GM12878 (cell line): ENCODE data around the gene GPC2. TPM values are rescaled to one million over a fixed set of nuclear protein-coding genes. Genes with fewer than 3 reads are reported as not detected.
"Not testable (repeated sequence)": the region's sequence is repeated elsewhere in the genome, so short reads cannot be mapped to it uniquely, and the experiment has no call there.

ENCODE experiments used
- ATAC-seq: fragments of 200-7000 bp; cut with Tn5 transposase; 3 replicates; pipeline ENCODE4 v1.9.1; 2020; ENCODE audit warnings: mild to moderate bottlenecking, moderate library complexity
- BruUV-seq: library from RNA; stranded (reverse); fragments of 400-500 nt; replicated peaks from 2 replicates; lab custom pipeline; 2021; lab: Mats Ljungman, UMichigan
- CTCF ChIA-PET: fragments of 300-600 bp; sonication (Branson Sonifier 250); formaldehyde crosslinking; extraction: SDS; loops from one replicate; lab custom pipeline; 2021; ENCODE audit warnings: inconsistent platforms; lab: Yijun Ruan, JAX
- POLR2A ChIA-PET: fragments of 350-600 bp; formaldehyde crosslinking; extraction: SDS; loops from one replicate; lab custom pipeline; 2021; ENCODE audit warnings: inconsistent platforms; lab: Charles Lee
- RAD21 ChIA-PET: fragments of 300-600 bp; sonication (Branson Sonifier 250); formaldehyde crosslinking; loops from one replicate; lab custom pipeline; 2023; ENCODE audit warnings: antibody characterized with exemption; ENCODE audit not compliant: unreplicated experiment; lab: Charles Lee
- SMC1A ChIA-PET: fragments of 300-600 bp; sonication (Branson Sonifier 250); formaldehyde crosslinking; loops from one replicate; lab custom pipeline; 2023; ENCODE audit not compliant: unreplicated experiment, uncharacterized antibody; lab: Charles Lee
- DNase-seq: peaks from one replicate; pipeline ENCODE4 v3.0.0-alpha.2; 2011; ENCODE audit warnings: low read depth, low spot score
- FAIRE-seq: peaks from 3 replicates; lab custom pipeline; 2011; peaks lifted over from hg19 to GRCh38; lab: Jason Lieb, UNC
- H2AFZ ChIP-seq: 2 replicates; pipeline ENCODE4 v1.6.0; 2011; ENCODE audit warnings: low read depth, low read length, control low read depth; ENCODE audit not compliant: control insufficient read depth
- H3K27ac ChIP-seq: 2 replicates; pipeline ENCODE4 v1.5.1; 2011; ENCODE audit warnings: control low read depth; ENCODE audit not compliant: control insufficient read depth, insufficient read depth
- H3K27me3 ChIP-seq, 2 experiments: replicated peaks in 1 of 2; 2 replicates each; pipeline versions ENCODE4 v1.6.0 to v1.6.1; 2011; ENCODE audit warnings: low read length in 1 of 2; ENCODE audit not compliant: control insufficient read depth in 2 of 2, insufficient read depth in 2 of 2
- H3K36me3 ChIP-seq, 2 experiments: 2 replicates each; pipeline ENCODE4 v1.5.1; 2011; ENCODE audit warnings: low read length in 1 of 2; ENCODE audit not compliant: control insufficient read depth in 2 of 2, insufficient read depth in 2 of 2
- H3K4me1 ChIP-seq: 2 replicates; pipeline ENCODE4 v1.6.1; 2011; ENCODE audit warnings: mild to moderate bottlenecking, low read length, moderate library complexity, mixed read lengths; ENCODE audit not compliant: control insufficient read depth, insufficient read depth
- H3K4me2 ChIP-seq: 2 replicates; pipeline ENCODE4 v1.6.0; 2011; ENCODE audit warnings: control low read depth; ENCODE audit not compliant: control insufficient read depth, insufficient read depth
- H3K4me3 ChIP-seq: fragments of 200-600 bp; sonication (generic); 2 replicates; pipeline ENCODE4 v1.5.1; 2016
- H3K79me2 ChIP-seq: 2 replicates; pipeline ENCODE4 v1.6.0; 2011; ENCODE audit warnings: low read length; ENCODE audit not compliant: control insufficient read depth, insufficient read depth
- H3K9ac ChIP-seq: 2 replicates; pipeline ENCODE4 v1.8.0; 2011; ENCODE audit warnings: low read length, control low read depth, mixed read lengths; ENCODE audit not compliant: control insufficient read depth, insufficient read depth
- H3K9me3 ChIP-seq: replicated peaks from 3 replicates; pipeline ENCODE4 v1.5.1; 2011; ENCODE audit warnings: mild to moderate bottlenecking, low read length; ENCODE audit not compliant: control insufficient read depth, insufficient read depth
- H4K20me1 ChIP-seq: 2 replicates; pipeline ENCODE4 v1.6.0; 2011; ENCODE audit not compliant: control insufficient read depth, insufficient read depth
- WGBS: methylation state at CpG from one replicate; pipeline ENCODE4 v1.1.6; 2016; ENCODE audit warnings: low lambda C conversion rate; ENCODE audit not compliant: insufficient replicate concordance, insufficient coverage; ENCODE audit errors: missing lambda C conversion rate; 5-methylcytosine and 5-hydroxymethylcytosine counted together
- in situ Hi-C: fragments of 300-500 bp; cut with MboI; formaldehyde crosslinking; loops from 9 replicates; pipeline ENCODE4 v1.14.3; 2018; ENCODE audit warnings: mixed read lengths
- intact Hi-C: fragments of 100-400 bp; cut with micrococcal nuclease; formaldehyde crosslinking; loops from one replicate; pipeline ENCODE4 v1.14.2; 2022; ENCODE audit not compliant: unreplicated experiment
- polyA plus RNA-seq, 11 experiments: library from polyadenylated mRNA; depleted of rRNA in 4 of 11; unstranded in 6 of 11; stranded (reverse) in 5 of 11; fragments of >200 nt; fragmentation: Nextera tagmentation in 4 of 11; fragmentation: Illumina TruSeq in 1 of 11; extraction: Ambion mirVana in 4 of 11; extraction: Trizol in 1 of 11; gene quantifications; 1 replicate in 1 of 11; 2 replicates in 10 of 11; pipeline versions ENCODE4 v1.2.1 to v1.2.3, GENCODE V29; 2011 to 2016; ENCODE audit warnings: inconsistent platforms in 2 of 11, missing spikeins in 2 of 11, low read depth in 1 of 11
- total RNA-seq, 4 experiments: library from RNA; depleted of rRNA in 3 of 4; stranded (reverse); fragments of >200 nt in 3 of 4; fragmentation: Illumina TruSeq in 1 of 4; extraction: Trizol in 1 of 4; gene quantifications; 2 replicates each; pipeline versions ENCODE4 v1.2.1 to v1.2.3, GENCODE V29; 2013 to 2021

GPC2 gene
- total and polyA plus RNA-seq, 10 of the 15 experiments (the other 5 are each of a cell fraction or from before 2014, with no cell fraction given) = 0.19 to 6.3 (median 0.77) TPM

DNA sequence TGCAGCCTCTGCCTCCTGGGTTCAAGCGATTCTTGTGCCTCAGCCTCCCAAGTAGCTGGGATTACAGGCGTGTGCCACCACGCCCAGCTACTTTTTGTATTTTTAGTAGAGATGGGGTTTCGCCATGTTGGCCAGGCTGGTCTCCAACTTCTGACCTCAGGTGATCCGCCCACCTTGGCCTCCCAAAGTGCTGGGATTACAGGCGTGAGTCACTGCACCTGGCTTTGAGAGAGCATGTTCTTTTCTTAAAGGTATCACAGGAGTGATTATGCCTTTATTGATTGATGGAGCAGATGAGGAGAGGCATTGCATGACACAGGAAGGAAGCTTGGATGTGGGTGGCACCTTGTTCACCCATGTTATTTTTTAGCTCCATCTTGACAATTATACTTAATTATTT lies 5.9 kb upstream of the GPC2 start:
- ATAC-seq, BruUV-seq, in situ Hi-C loops, H3K36me3 ChIP-seq, H3K9ac ChIP-seq, H3K4me2 ChIP-seq, intact Hi-C loops, DNase-seq, H2AFZ ChIP-seq, H3K27me3 ChIP-seq, H3K79me2 ChIP-seq, FAIRE-seq, RAD21 ChIA-PET, H3K4me1 ChIP-seq, H3K27ac ChIP-seq, H3K9me3 ChIP-seq, H3K4me3 ChIP-seq, H4K20me1 ChIP-seq: not testable (repeated sequence)
- WGBS = 56% methylated on average over 6 of the region's 6 CpGs
- ChIA-PET SMC1A (interaction anchor here (1.1 to 2.5 kb wide), 3 partner anchors 25 to 54 kb away, joined by 4 to 7 read pairs (median 4); no protein-coding TSS in a partner anchor), CTCF (interaction anchor here (0.8 to 1.8 kb wide), 3 partner anchors 15 to 50 kb away, joined by 4 to 6 read pairs (median 5); partner anchors contain the start of gene GAL3ST4), POLR2A (interaction anchor here (0.5 to 0.9 kb wide), 2 partner anchors 12 to 31 kb away, joined by 3 read pairs; no protein-coding TSS in a partner anchor)

GRCh38 chr7:100182616-100183015 lies 5.4 kb upstream of the GPC2 start:
- POLR2A ChIA-PET, intact Hi-C loops: not testable (repeated sequence)

GRCh38 chr7:100180084-100180483 lies 2.9 kb upstream of the GPC2 start:
- in situ Hi-C loops, H3K27ac ChIP-seq, H3K9me3 ChIP-seq, H3K4me2 ChIP-seq, H3K9ac ChIP-seq, H2AFZ ChIP-seq, intact Hi-C loops, FAIRE-seq, H3K4me3 ChIP-seq, BruUV-seq, H3K79me2 ChIP-seq, ATAC-seq, H3K4me1 ChIP-seq, H3K36me3 ChIP-seq, H4K20me1 ChIP-seq, DNase-seq, H3K27me3 ChIP-seq: not testable (repeated sequence)
- POLR2A ChIA-PET = interaction anchor here (0.7 to 1.7 kb wide), 4 partner anchors 9 to 502 kb away, joined by 3 to 7 read pairs (median 4); no protein-coding TSS in a partner anchor
- SMC1A ChIA-PET = interaction anchor here (0.6 to 2.4 kb wide), 7 partner anchors 9 to 162 kb away, joined by 3 to 12 read pairs (median 3); partner anchors contain the start of genes GAL3ST4 and LAMTOR4
- 93% methylated on average over 3 of the region's 3 CpGs for WGBS
- RAD21 ChIA-PET = interaction anchor here (1.3 to 1.7 kb wide), 2 partner anchors 10 to 46 kb away, joined by 3 to 8 read pairs; no protein-coding TSS in a partner anchor
- CTCF ChIA-PET = interaction anchor here (0.7 to 4.3 kb wide), 4 partner anchors 9 to 47 kb away, joined by 3 to 36 read pairs (median 4); no protein-coding TSS in a partner anchor

More at GRCh38 chr7:100182616-100183015, 5.4 kb upstream of the GPC2 start:
- ChIA-PET CTCF (interaction anchor here (0.8 to 2.2 kb wide), 5 partner anchors 7 to 52 kb away, joined by 3 to 9 read pairs (median 5); partner anchors contain the start of gene GAL3ST4), SMC1A (interaction anchor here (1.1 to 2.5 kb wide), 5 partner anchors 8 to 54 kb away, joined by 3 to 7 read pairs (median 4); no protein-coding TSS in a partner anchor)
- in situ Hi-C loops, H3K4me2 ChIP-seq, FAIRE-seq, H3K36me3 ChIP-seq, H3K4me1 ChIP-seq, H3K27ac ChIP-seq, H3K9ac ChIP-seq, H3K27me3 ChIP-seq, BruUV-seq, H3K9me3 ChIP-seq, H4K20me1 ChIP-seq, DNase-seq, ATAC-seq, RAD21 ChIA-PET, H3K4me3 ChIP-seq, H2AFZ ChIP-seq, H3K79me2 ChIP-seq: not testable (repeated sequence)
- WGBS = 58% methylated on average over 6 of the region's 6 CpGs
